K562 (cell line): ENCODE measurements around the gene TXNL4A. TPM values are rescaled to one million over a fixed set of nuclear protein-coding genes. Genes with fewer than 3 reads are reported as not detected.

Experiments
- ESRRA ChIP-seq: fragments of 450-650 bp; IDR thresholded peaks from 2 replicates; pipeline ENCODE4 v1.6.1; 2014; ENCODE audit warnings: low read depth, mild to moderate bottlenecking, moderate library complexity, borderline replicate concordance
- JUND ChIP-seq, 2 experiments: IDR thresholded peaks; 2 replicates in 1 of 2; 3 replicates in 1 of 2; pipeline ENCODE4 v1.6.1; 2011; ENCODE audit warnings: borderline replicate concordance in 2 of 2, low read depth in 2 of 2, low read length in 2 of 2, improper control_type of control experiment in 1 of 2, missing biosample characterization in 1 of 2, missing genetic modification characterization in 1 of 2, missing genetic modification reagents in 1 of 2
- MCM3 ChIP-seq: fragments of 450-650 bp; IDR thresholded peaks from 2 replicates; pipeline ENCODE4 v1.6.1; 2016
- MEIS2 ChIP-seq: fragments of 450-650 bp; IDR thresholded peaks from 2 replicates; pipeline ENCODE4 v1.6.1; 2014; ENCODE audit warnings: mild to moderate bottlenecking; ENCODE audit not compliant: partially characterized antibody
- MYC ChIP-seq, 2 experiments: fragments of 250-450 bp in 1 of 2; sonication (Bioruptor Pico) in 1 of 2; IDR thresholded peaks; 2 replicates each; pipeline versions ENCODE4 v1.5.1 to v1.6.1; 2012 to 2021; ENCODE audit warnings: low read depth in 2 of 2, borderline replicate concordance in 1 of 2, improper control_type of control experiment in 1 of 2, low read length in 1 of 2, mild to moderate bottlenecking in 1 of 2, moderate library complexity in 1 of 2
- RAD21 ChIP-seq, 2 experiments: fragments of 250-450 bp in 1 of 2; fragments of 450-650 bp in 1 of 2; sonication (Bioruptor Pico) in 1 of 2; formaldehyde crosslinking in 1 of 2; IDR thresholded peaks in 1 of 2; conservative IDR thresholded peaks in 1 of 2; 2 replicates each; pipeline versions ENCODE4 v1.4.0 to v1.8.0; 2020 to 2022; ENCODE audit warnings: mild to moderate bottlenecking in 2 of 2, moderate library complexity in 1 of 2
- RB1 ChIP-seq: fragments of 450-650 bp; IDR thresholded peaks from 2 replicates; pipeline ENCODE4 v1.6.1; 2017; ENCODE audit warnings: low read depth, mild to moderate bottlenecking
- RBM34 ChIP-seq: fragments of 200-400 bp; formaldehyde crosslinking; IDR thresholded peaks from 2 replicates; pipeline ENCODE4 v1.6.1; 2018; ENCODE audit warnings: low read length, borderline replicate concordance; ENCODE audit not compliant: insufficient read depth
- RNF2 ChIP-seq: sonication (generic); IDR thresholded peaks from 2 replicates; pipeline ENCODE4 v1.6.1; 2016
- SAFB ChIP-seq: fragments of 200-400 bp; formaldehyde crosslinking; IDR thresholded peaks from 2 replicates; pipeline ENCODE4 v1.6.1; 2017; ENCODE audit warnings: low read depth, low read length, borderline replicate concordance
- SMAD1 ChIP-seq: fragments of 150-350 bp; IDR thresholded peaks from 2 replicates; pipeline ENCODE4 v1.6.1; 2014; ENCODE audit warnings: low read length, low read depth; ENCODE audit not compliant: partially characterized antibody
- SRSF3 ChIP-seq: fragments of 200-400 bp; formaldehyde crosslinking; IDR thresholded peaks from 2 replicates; pipeline ENCODE4 v1.6.1; 2016; ENCODE audit warnings: mild to moderate bottlenecking, low read length, moderate library complexity; ENCODE audit not compliant: insufficient read depth
- ZBTB8A ChIP-seq: fragments of 450-650 bp; IDR thresholded peaks from 2 replicates; pipeline ENCODE4 v1.6.1; 2018; ENCODE audit warnings: mild to moderate bottlenecking, moderate library complexity; ENCODE audit not compliant: partially characterized antibody
- ZNF12 ChIP-seq: sonication (generic); formaldehyde crosslinking; IDR thresholded peaks from 2 replicates; pipeline ENCODE4 v1.4.0; 2020; ENCODE audit warnings: mild to moderate bottlenecking, missing genetic modification reagents
- ZNF277 ChIP-seq: fragments of 250-450 bp; sonication (Bioruptor Pico); IDR thresholded peaks from 2 replicates; pipeline ENCODE4 v1.8.0; 2022; ENCODE audit warnings: inconsistent platforms, mild to moderate bottlenecking, moderate library complexity, borderline replicate concordance
- ZNF347 ChIP-seq: fragments of 450-650 bp; formaldehyde crosslinking; IDR thresholded peaks from 2 replicates; pipeline ENCODE4 v1.4.0; 2020; ENCODE audit warnings: low read depth, mild to moderate bottlenecking, moderate library complexity
- polyA plus RNA-seq, 8 experiments: library from polyadenylated mRNA; depleted of rRNA in 4 of 8; stranded (reverse) in 5 of 8; unstranded in 3 of 8; fragments of >200 nt; fragmentation: Nextera tagmentation in 2 of 8; fragmentation: Illumina TruSeq in 1 of 8; extraction: Ambion mirVana in 2 of 8; extraction: Trizol in 1 of 8; gene quantifications; 2 replicates each; pipeline versions ENCODE4 v1.2.1 to v1.2.3, GENCODE V29; 2011 to 2014; ENCODE audit warnings: inconsistent platforms in 1 of 8, missing spikeins in 1 of 8
- total RNA-seq, 7 experiments: library from RNA; depleted of rRNA in 6 of 7; stranded (reverse); fragments of >200 nt in 6 of 7; fragmentation: Illumina TruSeq in 2 of 7; extraction: Trizol in 2 of 7; gene quantifications; 2 replicates each; pipeline versions ENCODE4 v1.2.1 to v1.2.3, GENCODE V29; 2011 to 2021; ENCODE audit warnings: low replicate concordance in 1 of 7
- TF ChIP-seq, protein P1 (sequence below): sonication (generic); formaldehyde crosslinking; IDR thresholded peaks from 2 replicates; pipeline ENCODE4 v1.8.0; 2023; ENCODE audit warnings: missing genetic modification reagents, mild to moderate bottlenecking, borderline replicate concordance
- TF ChIP-seq, protein P2 (sequence below): fragments of 450-650 bp; IDR thresholded peaks from 2 replicates; pipeline ENCODE4 v1.6.1; 2016; ENCODE audit warnings: borderline replicate concordance

Gene TXNL4A
- total and polyA plus RNA-seq, 9 of the 15 experiments (the other 6 are each of a cell fraction or from before 2014, with no cell fraction given): 27.0 to 132 (median 87.5) TPM

- TF ChIP-seq ZNF277 (no peak), MCM3 (no peak), RB1 (no peak), SRSF3 (no peak), ESRRA (no peak), MYC (IDR thresholded peaks at IDR 0.05; ENCODE audit: low read depth, low read length) (no peak), MYC (CRISPR knock-in tag; IDR thresholded peaks at IDR 0.05; ENCODE audit: borderline replicate concordance, low read depth) (no peak), MEIS2 (no peak), SAFB (no peak), RAD21 (CRISPR knock-in tag; conservative IDR thresholded peaks at IDR 0.05 in 1 of 2, IDR thresholded peaks at IDR 0.05 in 1 of 2) (0 out of 4 replicates have a peak, but pooled peaks of 1 of the 2 experiments have one; percentile 1), SMAD1 (no peak), ZNF12 (CRISPR knock-in tag) (no peak), ZNF347 (CRISPR knock-in tag) (no peak), JUND (IDR thresholded peaks at IDR 0.05; ENCODE audit: borderline replicate concordance, low read depth, low read length) (no peak), JUND (tag; IDR thresholded peaks at IDR 0.05; ENCODE audit: borderline replicate concordance, low read depth, low read length) (no peak), RNF2 (no peak), RBM34 (no peak), ZBTB8A (no peak)
- TF ChIP-seq, protein P1, sequence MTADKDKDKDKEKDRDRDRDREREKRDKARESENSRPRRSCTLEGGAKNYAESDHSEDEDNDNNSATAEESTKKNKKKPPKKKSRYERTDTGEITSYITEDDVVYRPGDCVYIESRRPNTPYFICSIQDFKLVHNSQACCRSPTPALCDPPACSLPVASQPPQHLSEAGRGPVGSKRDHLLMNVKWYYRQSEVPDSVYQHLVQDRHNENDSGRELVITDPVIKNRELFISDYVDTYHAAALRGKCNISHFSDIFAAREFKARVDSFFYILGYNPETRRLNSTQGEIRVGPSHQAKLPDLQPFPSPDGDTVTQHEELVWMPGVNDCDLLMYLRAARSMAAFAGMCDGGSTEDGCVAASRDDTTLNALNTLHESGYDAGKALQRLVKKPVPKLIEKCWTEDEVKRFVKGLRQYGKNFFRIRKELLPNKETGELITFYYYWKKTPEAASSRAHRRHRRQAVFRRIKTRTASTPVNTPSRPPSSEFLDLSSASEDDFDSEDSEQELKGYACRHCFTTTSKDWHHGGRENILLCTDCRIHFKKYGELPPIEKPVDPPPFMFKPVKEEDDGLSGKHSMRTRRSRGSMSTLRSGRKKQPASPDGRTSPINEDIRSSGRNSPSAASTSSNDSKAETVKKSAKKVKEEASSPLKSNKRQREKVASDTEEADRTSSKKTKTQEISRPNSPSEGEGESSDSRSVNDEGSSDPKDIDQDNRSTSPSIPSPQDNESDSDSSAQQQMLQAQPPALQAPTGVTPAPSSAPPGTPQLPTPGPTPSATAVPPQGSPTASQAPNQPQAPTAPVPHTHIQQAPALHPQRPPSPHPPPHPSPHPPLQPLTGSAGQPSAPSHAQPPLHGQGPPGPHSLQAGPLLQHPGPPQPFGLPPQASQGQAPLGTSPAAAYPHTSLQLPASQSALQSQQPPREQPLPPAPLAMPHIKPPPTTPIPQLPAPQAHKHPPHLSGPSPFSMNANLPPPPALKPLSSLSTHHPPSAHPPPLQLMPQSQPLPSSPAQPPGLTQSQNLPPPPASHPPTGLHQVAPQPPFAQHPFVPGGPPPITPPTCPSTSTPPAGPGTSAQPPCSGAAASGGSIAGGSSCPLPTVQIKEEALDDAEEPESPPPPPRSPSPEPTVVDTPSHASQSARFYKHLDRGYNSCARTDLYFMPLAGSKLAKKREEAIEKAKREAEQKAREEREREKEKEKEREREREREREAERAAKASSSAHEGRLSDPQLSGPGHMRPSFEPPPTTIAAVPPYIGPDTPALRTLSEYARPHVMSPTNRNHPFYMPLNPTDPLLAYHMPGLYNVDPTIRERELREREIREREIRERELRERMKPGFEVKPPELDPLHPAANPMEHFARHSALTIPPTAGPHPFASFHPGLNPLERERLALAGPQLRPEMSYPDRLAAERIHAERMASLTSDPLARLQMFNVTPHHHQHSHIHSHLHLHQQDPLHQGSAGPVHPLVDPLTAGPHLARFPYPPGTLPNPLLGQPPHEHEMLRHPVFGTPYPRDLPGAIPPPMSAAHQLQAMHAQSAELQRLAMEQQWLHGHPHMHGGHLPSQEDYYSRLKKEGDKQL (CRISPR knock-in tag): no peak
- TF ChIP-seq, protein P2, sequence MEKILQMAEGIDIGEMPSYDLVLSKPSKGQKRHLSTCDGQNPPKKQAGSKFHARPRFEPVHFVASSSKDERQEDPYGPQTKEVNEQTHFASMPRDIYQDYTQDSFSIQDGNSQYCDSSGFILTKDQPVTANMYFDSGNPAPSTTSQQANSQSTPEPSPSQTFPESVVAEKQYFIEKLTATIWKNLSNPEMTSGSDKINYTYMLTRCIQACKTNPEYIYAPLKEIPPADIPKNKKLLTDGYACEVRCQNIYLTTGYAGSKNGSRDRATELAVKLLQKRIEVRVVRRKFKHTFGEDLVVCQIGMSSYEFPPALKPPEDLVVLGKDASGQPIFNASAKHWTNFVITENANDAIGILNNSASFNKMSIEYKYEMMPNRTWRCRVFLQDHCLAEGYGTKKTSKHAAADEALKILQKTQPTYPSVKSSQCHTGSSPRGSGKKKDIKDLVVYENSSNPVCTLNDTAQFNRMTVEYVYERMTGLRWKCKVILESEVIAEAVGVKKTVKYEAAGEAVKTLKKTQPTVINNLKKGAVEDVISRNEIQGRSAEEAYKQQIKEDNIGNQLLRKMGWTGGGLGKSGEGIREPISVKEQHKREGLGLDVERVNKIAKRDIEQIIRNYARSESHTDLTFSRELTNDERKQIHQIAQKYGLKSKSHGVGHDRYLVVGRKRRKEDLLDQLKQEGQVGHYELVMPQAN: peak; percentile 24; the same call in 1 of the 2 replicates
Measured at GRCh38 chr18:80034852-80035406, 46.6 kb upstream of the TXNL4A start (continued).
